Chondrocyte (in vitro differentiated cells): Measurements from ENCODE around the gene FAM209B. TPM values are rescaled to one million over a fixed set of nuclear protein-coding genes. Genes with fewer than 3 reads are reported as not detected.

Experiments
- DNase-seq: peaks from one replicate; pipeline ENCODE4 v3.0.0; 2021; ENCODE audit warnings: mixed read lengths, low spot score
- H3K27ac Mint-ChIP-seq: one replicate; pipeline ENCODE4 v1.8.0; 2021; ENCODE audit warnings: mild to moderate bottlenecking, moderate library complexity, mixed read lengths; ENCODE audit not compliant: unreplicated experiment
- H3K27me3 Mint-ChIP-seq: 2 replicates; pipeline ENCODE4 v1.8.0; 2021; ENCODE audit warnings: low read depth, mixed read lengths
- H3K36me3 Mint-ChIP-seq: 2 replicates; pipeline ENCODE4 v1.8.0; 2021; ENCODE audit warnings: low read depth, mixed read lengths
- H3K4me1 Mint-ChIP-seq: 2 replicates; pipeline ENCODE4 v1.8.0; 2021; ENCODE audit warnings: low read depth, mild to moderate bottlenecking, mixed read lengths
- H3K4me3 Mint-ChIP-seq: one replicate; pipeline ENCODE4 v1.8.0; 2021; ENCODE audit warnings: mild to moderate bottlenecking, moderate library complexity, mixed read lengths; ENCODE audit not compliant: unreplicated experiment
- H3K9me3 Mint-ChIP-seq: 2 replicates; pipeline ENCODE4 v1.8.0; 2021; ENCODE audit warnings: low read depth, mixed read lengths
- total RNA-seq: library from RNA; stranded (reverse); gene quantifications from 3 replicates; pipeline ENCODE4 v1.2.1, GENCODE V29; 2021
- TF ChIP-seq, protein P1 (sequence below): fragments of 200-600 bp; sonication (generic); IDR thresholded peaks from 2 replicates; pipeline ENCODE4 v1.5.0; 2021; ENCODE audit warnings: antibody characterized with exemption, mild to moderate bottlenecking, moderate library complexity

The FAM209B gene
- total RNA-seq, 1 donor from 2014 or later: not detected

DNA sequence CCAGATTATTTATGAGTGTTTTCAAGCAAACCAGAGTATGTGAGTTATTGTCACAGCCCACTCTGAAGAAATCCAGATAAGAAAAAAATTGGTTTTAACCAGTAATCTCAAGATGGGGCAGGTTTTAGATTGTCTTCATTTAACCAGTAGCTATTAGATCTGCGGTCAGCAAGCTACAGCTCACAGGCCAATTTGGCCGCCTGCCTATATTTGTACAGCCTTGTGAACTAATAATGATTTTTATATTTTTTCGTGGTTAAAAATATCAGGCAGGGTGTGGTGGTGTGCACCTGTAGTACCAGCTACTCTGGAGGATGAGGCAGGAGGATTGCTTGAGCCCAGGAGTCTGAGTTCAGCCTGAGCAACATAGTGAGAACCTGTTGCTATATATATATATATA is 5.0 kb downstream of the FAM209B start:
- Mint-ChIP-seq H3K27me3 (no peaks in the 10 kb centered on the region), H3K27ac (no peak overlapping the region), H3K4me3 (no peak overlapping the region), H3K9me3 (no peaks in the 10 kb centered on the region), H3K36me3 (peaks cover 1% of the 10 kb centered on the region), H3K4me1 (no peaks in the 10 kb centered on the region)
- no peak for DNase-seq
- TF ChIP-seq, protein P1, sequence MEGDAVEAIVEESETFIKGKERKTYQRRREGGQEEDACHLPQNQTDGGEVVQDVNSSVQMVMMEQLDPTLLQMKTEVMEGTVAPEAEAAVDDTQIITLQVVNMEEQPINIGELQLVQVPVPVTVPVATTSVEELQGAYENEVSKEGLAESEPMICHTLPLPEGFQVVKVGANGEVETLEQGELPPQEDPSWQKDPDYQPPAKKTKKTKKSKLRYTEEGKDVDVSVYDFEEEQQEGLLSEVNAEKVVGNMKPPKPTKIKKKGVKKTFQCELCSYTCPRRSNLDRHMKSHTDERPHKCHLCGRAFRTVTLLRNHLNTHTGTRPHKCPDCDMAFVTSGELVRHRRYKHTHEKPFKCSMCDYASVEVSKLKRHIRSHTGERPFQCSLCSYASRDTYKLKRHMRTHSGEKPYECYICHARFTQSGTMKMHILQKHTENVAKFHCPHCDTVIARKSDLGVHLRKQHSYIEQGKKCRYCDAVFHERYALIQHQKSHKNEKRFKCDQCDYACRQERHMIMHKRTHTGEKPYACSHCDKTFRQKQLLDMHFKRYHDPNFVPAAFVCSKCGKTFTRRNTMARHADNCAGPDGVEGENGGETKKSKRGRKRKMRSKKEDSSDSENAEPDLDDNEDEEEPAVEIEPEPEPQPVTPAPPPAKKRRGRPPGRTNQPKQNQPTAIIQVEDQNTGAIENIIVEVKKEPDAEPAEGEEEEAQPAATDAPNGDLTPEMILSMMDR: no peak

DNA sequence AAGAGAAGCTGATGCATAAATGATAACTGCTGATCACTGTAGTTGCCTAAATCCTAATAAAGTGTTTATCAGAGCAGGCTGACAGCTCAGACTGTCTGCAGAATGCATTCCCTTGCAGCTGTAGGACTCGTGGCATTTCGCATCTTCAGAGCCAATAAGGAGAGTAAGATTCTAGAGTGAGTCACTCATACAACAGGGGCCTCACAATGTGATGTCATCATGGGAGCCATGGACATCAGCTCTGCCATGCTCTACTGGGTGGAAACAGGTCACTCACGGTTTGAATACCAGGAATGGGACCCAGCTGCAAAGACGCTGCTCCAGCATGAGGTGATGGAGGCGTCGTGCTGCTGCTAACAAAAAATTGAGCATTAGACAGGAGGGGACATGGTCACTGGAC is 7.4 kb downstream of the FAM209B start:
- Mint-ChIP-seq H3K9me3 (no peaks in the 10 kb centered on the region), H3K36me3 (peaks cover 1% of the 10 kb centered on the region), H3K27me3 (no peaks in the 10 kb centered on the region), H3K27ac (no peak overlapping the region), H3K4me3 (no peak overlapping the region), H3K4me1 (no peaks in the 10 kb centered on the region)
- DNase-seq: no peak
- TF ChIP-seq, protein P1: no peak

DNA sequence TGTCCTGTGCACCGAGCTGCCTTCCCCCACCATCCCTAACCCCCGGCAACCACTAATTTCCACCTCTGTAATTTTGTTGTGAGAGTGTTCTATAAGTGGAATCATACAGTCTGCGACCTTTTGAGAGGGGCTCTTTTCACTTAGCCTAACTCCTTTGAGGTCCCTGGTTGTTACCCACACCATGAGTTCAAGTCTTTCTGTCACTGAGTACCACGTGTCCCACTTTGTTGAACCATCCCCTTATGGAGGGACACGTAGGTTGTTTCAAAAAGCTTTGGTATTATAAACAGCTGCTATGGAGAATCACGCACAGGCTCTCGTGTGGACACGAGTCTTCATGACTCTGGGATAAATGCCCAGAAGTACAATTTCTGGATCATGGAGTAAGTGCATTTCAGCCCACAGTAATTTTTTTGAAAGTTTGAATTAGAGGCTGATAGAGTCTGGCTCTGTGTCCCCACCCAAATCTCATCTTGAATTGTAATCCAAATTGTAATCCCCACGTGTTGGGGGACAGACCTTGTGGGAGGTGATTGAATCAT is 9.5 kb downstream of the FAM209B start:
- no peak overlapping the region for H3K4me3 Mint-ChIP-seq
- H3K36me3 Mint-ChIP-seq: no peaks in the 10 kb centered on the region
- no peak for DNase-seq
- TF ChIP-seq, protein P1: no peak
- H3K4me1 Mint-ChIP-seq: no peaks in the 10 kb centered on the region
- no peaks in the 10 kb centered on the region for H3K9me3 Mint-ChIP-seq
- H3K27ac Mint-ChIP-seq: no peak overlapping the region
- no peaks in the 10 kb centered on the region for H3K27me3 Mint-ChIP-seq

- Mint-ChIP-seq H3K36me3 (no peaks in the 10 kb centered on the region), H3K9me3 (peaks cover 17% of the 10 kb centered on the region), H3K4me3 (no peak overlapping the region), H3K27ac (no peak overlapping the region), H3K27me3 (no peaks in the 10 kb centered on the region), H3K4me1 (peaks cover 10% of the 10 kb centered on the region)
- TF ChIP-seq, protein P1: no peak
- no peak for DNase-seq
These were observed 18.5 kb downstream of the FAM209B start for GRCh38 chr20:56551571-56551970.

DNA sequence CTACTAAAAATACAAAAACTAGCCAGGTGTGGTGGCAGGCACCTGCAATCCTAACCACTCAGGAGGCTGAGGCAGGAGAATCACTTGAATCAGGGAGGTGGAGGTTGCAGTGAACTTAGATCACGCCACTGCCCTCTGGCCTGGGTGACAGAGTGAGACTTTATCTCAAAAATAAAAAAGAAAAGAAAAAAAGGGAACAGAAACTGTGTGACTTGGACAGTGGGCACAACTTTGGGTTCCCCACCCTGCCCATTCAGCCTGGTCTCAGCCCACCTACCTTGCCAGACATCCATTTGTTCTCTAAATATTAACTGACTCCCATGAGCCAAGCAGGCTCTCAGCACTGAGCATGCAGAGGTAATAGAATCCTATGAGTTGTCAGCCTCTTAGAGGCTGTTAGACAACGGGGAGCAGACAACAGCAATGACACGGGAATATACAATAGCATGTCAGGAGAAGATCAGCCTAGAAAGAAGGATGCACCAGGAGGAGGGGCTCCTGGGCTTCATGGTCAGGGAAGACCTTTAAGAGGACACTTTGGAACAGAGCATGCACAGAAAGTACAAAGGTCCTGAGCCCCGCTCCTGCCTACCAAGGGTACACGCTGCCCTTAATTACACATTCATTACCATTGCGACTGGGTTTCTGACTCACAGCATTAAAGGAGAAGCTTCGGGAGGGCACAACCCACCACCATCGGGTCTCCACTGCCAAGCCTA is 20.0 kb downstream of the FAM209B start:
- H3K27me3 Mint-ChIP-seq: no peaks in the 10 kb centered on the region
- H3K27ac Mint-ChIP-seq: no peak overlapping the region
- TF ChIP-seq, protein P1: no peak
- DNase-seq: no peak
- no peak overlapping the region for H3K4me3 Mint-ChIP-seq
- H3K36me3 Mint-ChIP-seq: no peaks in the 10 kb centered on the region
- peaks cover 10% of the 10 kb centered on the region for H3K4me1 Mint-ChIP-seq
- H3K9me3 Mint-ChIP-seq: peaks cover 14% of the 10 kb centered on the region
